Peyer's patch (tissue), 4 donors: ENCODE results near the gene RNF115.

Experiments
- CTCF ChIP-seq, 6 experiments: fragments of 450-650 bp in 4 of 6; fragments of 200-600 bp in 2 of 6; sonication (generic) in 1 of 6; IDR thresholded peaks; one replicate each; pipeline ENCODE4 v1.5.1; 2017 to 2019; ENCODE audit warnings: antibody characterized with exemption in 6 of 6, mild to moderate bottlenecking in 3 of 6, moderate library complexity in 1 of 6
- POLR2A ChIP-seq, 2 donors: fragments of 450-650 bp; IDR thresholded peaks; one replicate each; pipeline ENCODE4 v1.5.1; 2017; ENCODE audit warnings: antibody characterized with exemption in 2 of 2, mild to moderate bottlenecking in 2 of 2, moderate library complexity in 2 of 2

- TF ChIP-seq CTCF (IDR thresholded peaks at IDR 0.05) (no peak), POLR2A (IDR thresholded peaks at IDR 0.05) (peak; percentile 7 to 25)
Measured at GRCh38 chr1:145706086-145706664, 117.7 kb downstream of the RNF115 start.
